GM12875 (cell line): ENCODE results near the gene RPL19.

ENCODE experiments used
- H3K4me3 ChIP-seq: one replicate; pipeline ENCODE4 v1.5.1; 2011; ENCODE audit warnings: low read depth, low read length, control low read depth
- CTCF ChIP-seq: IDR thresholded peaks from 2 replicates; pipeline ENCODE4 v1.5.1; 2011; ENCODE audit warnings: low read depth, mild to moderate bottlenecking, control low read depth, inconsistent platforms, low read length, moderate library complexity, borderline replicate concordance; ENCODE audit not compliant: insufficient read depth

Gene RPL19

DNA sequence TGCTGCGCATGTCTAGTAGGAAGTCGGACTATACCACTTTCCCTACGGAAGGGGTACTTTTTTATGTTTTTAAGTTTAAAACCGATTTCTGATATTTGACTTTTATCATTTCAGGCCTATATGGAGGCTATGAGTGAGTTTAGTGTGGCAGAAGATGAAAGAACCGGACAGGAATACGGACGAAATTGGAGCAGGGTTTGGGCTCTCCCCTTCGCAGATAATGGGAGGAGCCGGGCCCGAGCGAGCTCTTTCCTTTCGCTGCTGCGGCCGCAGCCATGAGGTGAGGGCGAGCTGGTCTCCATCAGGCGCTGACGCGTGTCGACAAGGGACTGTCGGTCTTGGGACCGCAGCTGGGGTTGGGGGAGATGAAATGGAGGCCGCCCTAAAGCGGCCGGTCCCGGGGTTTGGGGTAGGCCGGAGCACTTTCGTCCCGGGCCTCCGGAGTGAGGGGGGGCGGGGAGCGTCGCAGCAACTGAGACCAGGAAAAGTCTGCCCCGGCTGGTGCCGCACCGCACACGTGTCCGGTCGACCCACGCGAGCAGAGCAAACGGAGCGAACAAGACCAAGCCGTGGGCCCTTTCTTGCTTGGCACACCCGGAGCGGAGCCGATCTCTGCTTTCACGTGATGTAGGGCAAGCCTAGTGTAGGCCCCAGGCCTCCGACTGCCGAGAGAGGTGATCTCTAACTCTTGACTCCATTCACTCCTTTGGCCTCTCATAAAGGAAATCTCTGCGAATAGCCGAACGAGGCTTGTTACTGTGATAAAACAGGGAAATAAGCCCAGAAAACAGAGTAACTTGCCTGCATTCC is at the start of gene RPL19:
Gene RPL19, plus strand, starts transcription at position 214 of the 810 bp plus-strand sequence. Its CDS starts 62 bp downstream, at position 276.
- TF ChIP-seq CTCF, result no peak
- peak within 1 kb of the TSS; percentile 72 for H3K4me3 ChIP-seq

DNA sequence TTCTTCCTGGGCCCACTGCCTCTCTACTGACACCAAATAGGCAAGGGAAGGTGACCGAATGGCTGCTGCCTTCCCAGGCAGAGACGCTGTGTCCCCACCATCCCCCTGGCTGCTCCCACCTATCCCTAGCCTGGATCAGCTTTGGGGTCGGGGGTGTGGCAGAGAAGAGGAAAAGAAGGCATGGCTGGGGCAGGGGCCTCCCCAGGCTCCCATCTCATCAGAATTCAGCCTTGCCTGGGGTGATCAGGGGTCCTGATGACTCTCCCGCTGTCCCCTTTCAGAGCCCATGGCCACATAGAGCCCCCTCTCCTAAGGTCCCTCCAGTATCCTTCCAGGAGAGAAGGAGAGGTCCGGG is 49.3 kb upstream of the RPL19 start:
- H3K4me3 ChIP-seq, result no peak overlapping the region
- TF ChIP-seq CTCF, result no peak

DNA sequence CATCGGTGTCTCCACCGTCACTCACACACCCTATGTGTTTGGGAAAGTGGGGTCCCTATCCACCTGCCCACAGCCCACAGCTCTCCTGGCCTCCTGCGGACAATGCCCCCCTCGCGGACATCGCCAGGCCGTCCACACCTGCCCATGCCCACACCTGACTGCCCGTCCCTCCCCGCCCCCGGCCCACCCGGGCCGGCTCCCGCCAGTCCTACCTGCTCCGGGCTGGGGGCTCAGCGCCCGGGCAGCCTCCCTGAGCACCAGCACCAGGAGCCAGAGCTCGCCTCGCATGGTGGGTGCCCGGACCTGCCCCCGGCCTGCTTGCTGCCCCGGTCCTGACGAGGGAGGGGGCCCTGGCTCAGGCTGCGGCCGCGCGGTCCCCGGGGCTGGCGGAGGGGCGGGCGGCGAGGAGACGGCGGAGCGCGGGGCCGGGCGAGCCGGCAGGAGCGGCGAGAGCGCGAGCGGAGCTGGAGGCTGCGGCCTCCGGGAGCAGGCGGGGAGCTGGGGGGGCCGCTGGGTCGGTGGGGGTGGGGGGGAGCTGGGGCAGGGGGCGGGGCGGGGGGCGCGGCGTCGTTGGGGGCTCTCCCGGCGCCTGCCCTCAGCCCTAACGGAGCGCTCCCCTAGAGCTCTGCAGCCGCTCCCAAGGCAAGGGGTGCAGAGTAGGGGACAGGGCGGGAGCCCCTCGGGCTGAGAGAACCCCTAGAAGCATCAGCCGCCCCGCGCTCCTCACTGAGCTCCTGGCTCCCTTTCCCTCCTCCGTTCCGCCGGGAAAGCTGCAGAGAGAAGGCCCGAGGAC is 48.7 kb upstream of the RPL19 start, which contains the start of gene PLXDC1:
Gene PLXDC1, minus strand, starts transcription at position 488 of the 793 bp plus-strand sequence. Its CDS starts 200 bp downstream, at position 288.
- TF ChIP-seq CTCF, result no peak
- H3K4me3 ChIP-seq, result no peak within 1 kb of the TSS

GRCh38 chr17:39151943-39152818 is 47.9 kb upstream of the RPL19 start:
- H3K4me3 ChIP-seq, result no peak overlapping the region
- TF ChIP-seq CTCF, result no peak

DNA sequence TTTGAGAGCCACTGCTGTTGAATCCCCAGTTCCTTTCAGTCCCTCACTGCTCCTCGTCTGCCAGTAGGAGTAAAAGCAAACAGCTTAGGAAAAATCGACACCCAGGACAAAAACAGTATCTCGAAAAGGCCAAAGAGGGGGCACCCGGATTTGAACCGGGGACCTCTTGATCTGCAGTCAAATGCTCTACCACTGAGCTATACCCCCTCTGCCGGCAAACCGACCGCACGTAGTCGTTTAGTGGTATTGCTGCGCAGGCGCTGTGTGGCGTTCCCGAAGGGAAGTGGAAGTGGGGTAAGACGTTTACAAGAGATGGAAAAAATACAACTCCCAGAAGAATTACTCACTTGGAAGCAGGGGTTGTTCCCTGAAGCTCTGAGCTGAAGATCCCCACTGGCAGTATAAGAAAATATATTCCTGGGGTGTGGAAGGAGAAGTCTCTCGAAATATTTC is 46.5 kb upstream of the RPL19 start:
- no peak for TF ChIP-seq CTCF

GRCh38 chr17:39155654-39156053 is 44.4 kb upstream of the RPL19 start:
- no peak overlapping the region for H3K4me3 ChIP-seq
- TF ChIP-seq CTCF, result no peak

More for the DNA sequence above, 46.5 kb upstream of the RPL19 start:
- H3K4me3 ChIP-seq, result peak overlapping the region; percentile 72
